HG02973 (cell line): Measurements from ENCODE around the gene PAX3.

ENCODE experiments used
- ATAC-seq: cut with Tn5 transposase; IDR thresholded peaks from one replicate; pipeline ENCODE4 v1.9.1; 2021; ENCODE audit warnings: moderate library complexity; ENCODE audit not compliant: unreplicated experiment

Gene PAX3

DNA sequence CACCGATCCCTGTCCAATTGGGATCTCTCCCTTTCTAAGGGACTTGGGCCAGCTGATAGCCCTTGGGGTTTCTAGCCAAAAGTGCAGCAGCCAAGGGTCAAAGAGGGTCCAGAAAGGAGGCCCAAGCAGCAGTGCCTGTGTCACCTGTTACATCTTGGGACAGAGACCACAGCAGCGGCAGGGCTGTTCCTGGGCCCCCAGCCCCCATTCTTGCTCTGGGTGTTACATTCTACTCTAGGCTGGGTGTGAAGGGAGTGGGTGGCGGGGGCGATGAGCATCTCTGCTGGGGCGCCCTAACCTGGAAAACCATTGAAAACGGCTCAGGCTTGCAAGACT lies 1.2 kb downstream of the PAX3 start:
- ATAC-seq = no peak

- ATAC-seq = no peak
Observed at GRCh38 chr2:222296911-222297599, 1.7 kb downstream of the PAX3 start.

DNA sequence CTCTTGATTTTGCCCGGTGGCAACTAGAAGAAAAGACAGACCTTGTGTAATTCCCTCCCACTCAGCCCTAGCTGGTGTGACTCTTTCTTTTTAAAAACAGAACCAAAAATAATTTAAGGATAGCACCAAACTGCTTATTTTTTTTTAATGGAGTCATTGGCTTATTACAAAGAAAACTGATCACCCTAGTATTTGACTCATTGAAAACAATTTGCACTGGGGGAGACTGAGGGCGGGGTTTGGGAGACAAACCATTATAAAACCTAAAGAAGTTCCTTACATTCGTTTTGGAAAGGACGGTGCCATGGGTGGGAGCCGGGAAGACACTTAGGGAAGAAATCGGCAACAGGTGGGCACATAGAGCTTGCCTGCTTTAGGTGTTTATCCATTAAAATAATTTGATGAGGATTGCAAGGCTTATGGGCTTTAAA lies 2.5 kb downstream of the PAX3 start:
- no peak for ATAC-seq

- ATAC-seq = no peak
Observed at GRCh38 chr2:222295368-222296062, 3.3 kb downstream of the PAX3 start.

GRCh38 chr2:222294996-222295367 lies 3.8 kb downstream of the PAX3 start:
- no peak for ATAC-seq

DNA sequence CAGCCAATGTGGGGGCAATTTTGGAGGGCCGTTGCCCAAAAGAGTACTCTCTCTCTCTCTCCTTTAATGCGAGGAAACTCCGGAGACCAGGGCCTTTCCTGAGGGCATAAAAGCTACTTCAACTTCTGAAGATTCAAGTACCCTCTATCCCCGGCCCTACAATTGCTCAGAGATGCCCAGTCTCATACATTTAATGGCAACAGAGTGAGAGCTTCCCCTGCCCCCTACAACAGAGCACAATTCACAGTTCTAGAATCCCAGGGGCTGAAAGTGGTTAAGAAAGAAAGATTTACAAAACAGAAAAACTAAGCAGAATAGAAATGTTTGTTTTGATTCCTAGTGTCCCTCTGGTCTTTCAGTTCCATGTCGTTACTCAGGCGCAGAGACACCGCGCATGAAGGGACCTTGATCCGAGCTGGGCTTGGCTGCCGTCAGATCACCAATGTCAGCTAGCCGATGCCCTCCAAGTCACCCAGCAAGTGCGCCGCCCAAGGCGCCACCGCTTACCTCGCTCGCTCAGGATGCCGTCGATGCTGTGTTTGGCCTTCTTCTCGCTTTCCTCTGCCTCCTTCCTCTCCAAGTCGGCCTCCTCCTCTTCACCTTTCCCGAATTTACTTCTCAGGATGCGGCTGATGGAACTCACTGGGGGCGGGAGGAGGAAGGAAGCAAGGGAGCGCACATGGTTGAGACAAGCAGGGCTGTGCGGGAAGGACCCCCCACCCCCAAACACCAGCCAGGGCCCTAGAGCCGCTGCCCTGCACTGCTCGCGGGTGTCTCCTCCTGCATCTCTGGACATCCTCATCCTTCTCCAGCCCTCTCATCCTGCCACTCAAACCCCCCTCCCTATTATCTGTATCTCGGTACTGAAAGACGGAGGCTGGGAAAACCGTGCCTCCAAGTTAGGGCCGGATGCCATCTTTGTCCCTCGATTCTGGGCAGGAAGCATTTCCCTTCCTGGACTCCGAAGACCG lies 4.9 kb downstream of the PAX3 start:
- ATAC-seq = no peak

- ATAC-seq = no peak
Observed at GRCh38 chr2:222292149-222293134, 6.4 kb downstream of the PAX3 start.

- no peak for ATAC-seq
Observed at GRCh38 chr2:222291485-222291841, 7.3 kb downstream of the PAX3 start.

GRCh38 chr2:222290736-222291484 lies 7.9 kb downstream of the PAX3 start:
- no peak for ATAC-seq

- no peak for ATAC-seq
Observed at GRCh38 chr2:222290401-222290735, 8.4 kb downstream of the PAX3 start.

DNA sequence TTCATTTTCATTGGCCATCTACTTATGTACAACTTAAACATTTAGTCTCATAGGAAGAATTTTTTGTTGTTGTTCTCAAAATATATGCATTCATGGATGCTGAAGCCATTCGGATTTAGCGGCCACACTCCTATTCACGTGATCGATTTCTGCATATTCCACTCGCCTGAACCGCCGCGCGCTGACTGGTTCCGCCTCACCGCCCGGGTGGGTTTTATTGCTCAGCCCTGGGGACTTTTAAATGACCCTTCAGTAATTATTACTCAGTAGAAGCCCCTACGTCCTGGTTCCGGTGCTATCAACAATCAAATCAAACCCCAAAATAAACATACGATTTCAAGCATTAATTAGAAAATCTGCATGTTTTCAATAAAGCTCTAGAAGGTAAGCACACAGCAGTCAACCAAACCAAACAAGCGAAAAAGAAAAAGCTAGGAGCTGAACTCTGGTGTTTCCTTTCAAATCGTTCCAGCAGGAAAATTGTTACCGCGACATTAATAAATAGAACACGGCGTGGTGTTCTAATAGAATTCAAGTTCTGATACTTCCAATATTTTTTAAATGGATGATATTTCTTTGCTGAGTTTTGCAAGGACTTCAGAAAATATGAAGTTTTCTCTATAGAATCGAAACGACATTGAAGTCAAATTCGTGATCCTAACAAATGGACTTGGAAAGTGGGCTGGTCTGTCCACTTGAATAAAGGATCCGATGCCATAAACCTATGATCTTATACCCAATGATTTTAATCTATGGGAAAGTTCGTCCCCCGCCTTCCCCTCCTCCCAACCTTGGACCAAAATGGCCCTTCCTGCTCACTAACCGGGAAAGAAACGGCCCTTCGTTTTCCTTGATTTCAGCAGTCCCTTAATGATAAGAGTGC lies 9.3 kb downstream of the PAX3 start:
- ATAC-seq = no peak

DNA sequence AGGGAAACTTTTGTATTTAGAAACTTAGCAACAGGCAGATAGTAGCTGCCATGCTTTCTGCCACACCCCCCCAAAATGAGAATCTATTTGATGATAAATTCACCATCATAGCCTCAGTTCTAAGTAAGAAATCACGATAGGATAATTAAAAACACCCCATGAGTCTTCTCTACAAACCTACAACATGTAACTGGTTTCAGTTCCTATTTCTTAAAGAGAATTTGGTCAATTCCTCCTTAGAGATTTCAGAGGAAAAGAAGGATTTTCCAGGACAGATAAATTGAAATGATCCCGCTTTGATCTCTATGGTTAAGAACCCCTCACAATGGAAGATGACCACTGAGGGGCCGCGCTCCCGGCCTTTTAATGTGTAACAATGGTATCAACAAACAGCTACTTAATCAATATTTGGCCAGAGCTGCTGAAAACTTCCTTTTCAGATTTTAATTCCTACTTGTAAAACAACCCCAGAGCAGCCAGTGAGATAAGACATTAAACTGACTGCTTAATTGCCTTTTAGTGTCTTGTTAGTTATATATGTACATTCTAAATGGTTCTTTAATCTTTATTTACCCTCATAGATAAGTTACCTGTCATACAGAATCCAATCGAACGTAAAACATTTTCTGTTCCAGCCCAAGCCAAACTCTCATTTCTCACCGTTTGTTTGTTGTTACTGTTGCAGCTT lies 10.1 kb downstream of the PAX3 start:
- ATAC-seq = no peak

GRCh38 chr2:222287862-222288479 lies 10.8 kb downstream of the PAX3 start:
- no peak for ATAC-seq

DNA sequence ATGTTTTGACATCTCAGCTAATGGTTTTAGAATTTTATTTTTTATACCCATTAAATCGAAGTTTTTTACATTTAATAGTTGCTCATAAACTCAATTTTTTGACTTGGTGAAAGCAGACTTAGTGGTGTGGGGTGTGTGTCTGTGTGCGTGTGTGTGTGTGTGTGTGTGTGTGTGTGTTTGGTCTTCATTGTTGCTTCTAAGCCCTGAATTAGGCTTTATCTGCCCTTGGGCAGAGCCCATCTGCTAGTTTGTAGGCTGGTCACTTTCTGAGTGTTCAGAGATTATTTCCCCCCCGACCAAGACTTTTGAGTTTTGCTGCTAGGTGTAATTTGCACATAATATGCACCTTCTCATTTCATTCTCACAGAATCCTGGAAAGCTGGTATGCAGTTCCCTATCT lies 14.3 kb downstream of the PAX3 start:
- ATAC-seq = no peak

GRCh38 chr2:222283634-222284033 lies 15.2 kb downstream of the PAX3 start:
- ATAC-seq = no peak

GRCh38 chr2:222281506-222281905 lies 17.3 kb downstream of the PAX3 start:
- ATAC-seq = no peak

- no peak for ATAC-seq
Observed at GRCh38 chr2:222280795-222281194, 18.0 kb downstream of the PAX3 start.

- no peak for ATAC-seq
Observed at GRCh38 chr2:222272446-222273015, 26.3 kb downstream of the PAX3 start.
